DND-41 (cell line): ENCODE results near the gene KLF8.
A peak's percentile ranks its signal among the peaks of the same experiment; 100 is the strongest.

ENCODE experiments used
- ATAC-seq: fragments of 200-7000 bp; cut with Tn5 transposase; 3 replicates; pipeline ENCODE4 v1.9.1; 2021; ENCODE audit warnings: low read depth; ENCODE audit not compliant: insufficient read depth
- DNase-seq: peaks from one replicate; pipeline ENCODE4 v3.0.0-alpha.2; 2020
- H2AFZ ChIP-seq: 2 replicates; pipeline ENCODE4 v1.6.0; 2012; ENCODE audit warnings: low read depth, low read length
- H3K27ac ChIP-seq: 2 replicates; pipeline ENCODE4 v1.5.1; 2012; ENCODE audit warnings: low read length, inconsistent platforms
- H3K27me3 ChIP-seq: fragments of 200-600 bp; sonication (generic); 2 replicates; pipeline ENCODE4 v1.6.0; 2012; ENCODE audit warnings: low read length, mild to moderate bottlenecking, inconsistent platforms; ENCODE audit not compliant: insufficient read depth, poor library complexity
- H3K36me3 ChIP-seq: 2 replicates; pipeline ENCODE4 v1.5.1; 2012; ENCODE audit warnings: low read length, inconsistent platforms; ENCODE audit not compliant: insufficient read depth
- H3K4me1 ChIP-seq: 2 replicates; pipeline ENCODE4 v1.5.1; 2012; ENCODE audit warnings: mild to moderate bottlenecking, low read length; ENCODE audit not compliant: insufficient read depth
- H3K4me2 ChIP-seq: 2 replicates; pipeline ENCODE4 v1.6.0; 2012; ENCODE audit warnings: mild to moderate bottlenecking, moderate library complexity, low read length, inconsistent platforms; ENCODE audit not compliant: insufficient read depth
- H3K4me3 ChIP-seq, 2 experiments: fragments of 200-600 bp in 1 of 2; shearing (Covaris generic) in 1 of 2; 2 replicates each; pipeline ENCODE4 v1.5.1; 2012 to 2016; ENCODE audit warnings: inconsistent platforms in 2 of 2, low read length in 2 of 2, mild to moderate bottlenecking in 2 of 2, low read depth in 1 of 2, moderate library complexity in 1 of 2
- H3K79me2 ChIP-seq: 2 replicates; pipeline ENCODE4 v1.6.0; 2012; ENCODE audit warnings: low read length, inconsistent platforms; ENCODE audit not compliant: insufficient read depth
- H3K9ac ChIP-seq: 2 replicates; pipeline ENCODE4 v1.6.0; 2012; ENCODE audit warnings: low read depth, mild to moderate bottlenecking, inconsistent platforms, low read length, moderate library complexity
- H3K9me3 ChIP-seq: 2 replicates; pipeline ENCODE4 v1.5.1; 2012; ENCODE audit warnings: low read length, moderate library complexity, mild to moderate bottlenecking, inconsistent platforms; ENCODE audit not compliant: insufficient read depth, severe bottlenecking
- H4K20me1 ChIP-seq: 2 replicates; pipeline ENCODE4 v1.6.0; 2012; ENCODE audit warnings: low read length; ENCODE audit not compliant: insufficient read depth
- CTCF ChIP-seq: IDR thresholded peaks from 2 replicates; pipeline ENCODE4 v1.5.1; 2012; ENCODE audit warnings: borderline replicate concordance, low read length, moderate library complexity, mild to moderate bottlenecking; ENCODE audit not compliant: poor library complexity, severe bottlenecking; ENCODE audit errors: extremely low read depth
- EZH2 ChIP-seq: IDR thresholded peaks from 3 replicates; pipeline ENCODE4 v1.6.1; 2012; ENCODE audit warnings: borderline replicate concordance, low read depth, mild to moderate bottlenecking, moderate library complexity, low read length, inconsistent platforms; ENCODE audit not compliant: severe bottlenecking

The KLF8 gene

GRCh38 chrX:56219700-56220099 lies 12.5 kb upstream of the KLF8 start:
- no peaks in the 10 kb centered on the region for H4K20me1 ChIP-seq

GRCh38 chrX:56221101-56221500 lies 11.1 kb upstream of the KLF8 start:
- no peaks in the 10 kb centered on the region for H3K79me2 ChIP-seq
- H3K9me3 ChIP-seq = no peaks in the 10 kb centered on the region
- DNase-seq (no peak), ATAC-seq (no peak)
- no peak overlapping the region for H3K4me3 ChIP-seq
- no peaks in the 10 kb centered on the region for H3K27me3 ChIP-seq
- no peak overlapping the region for H2AFZ ChIP-seq
- H3K27ac ChIP-seq = no peak overlapping the region
- no peaks in the 10 kb centered on the region for H3K36me3 ChIP-seq
- no peaks in the 10 kb centered on the region for H3K4me1 ChIP-seq
- no peak overlapping the region for H3K9ac ChIP-seq
- TF ChIP-seq EZH2 (no peak), CTCF (no peak)
- no peaks in the 10 kb centered on the region for H4K20me1 ChIP-seq
- H3K4me2 ChIP-seq = no peak overlapping the region

More at GRCh38 chrX:56219700-56220099, 12.5 kb upstream of the KLF8 start:
- ATAC-seq (no peak), DNase-seq (no peak)
- Histone ChIP-seq H3K4me1 (no peaks in the 10 kb centered on the region), H3K9me3 (no peaks in the 10 kb centered on the region), H3K27me3 (no peaks in the 10 kb centered on the region), H3K9ac (no peak overlapping the region), H3K4me3 (no peak overlapping the region), H3K79me2 (no peaks in the 10 kb centered on the region), H3K4me2 (no peak overlapping the region), H3K36me3 (no peaks in the 10 kb centered on the region), H3K27ac (no peak overlapping the region), H2AFZ (no peak overlapping the region)
- peak; percentile 44 for TF ChIP-seq CTCF
- no peak for TF ChIP-seq EZH2

GRCh38 chrX:56222473-56223000 lies 9.6 kb upstream of the KLF8 start:
- no peaks in the 10 kb centered on the region for H3K36me3 ChIP-seq
- no peaks in the 10 kb centered on the region for H4K20me1 ChIP-seq
- TF ChIP-seq CTCF (no peak), EZH2 (no peak)
- no peaks in the 10 kb centered on the region for H3K4me1 ChIP-seq
- no peak overlapping the region for H3K4me3 ChIP-seq
- no peaks in the 10 kb centered on the region for H3K27me3 ChIP-seq
- no peak overlapping the region for H3K9ac ChIP-seq
- no peak for DNase-seq
- H3K79me2 ChIP-seq = no peaks in the 10 kb centered on the region
- no peak overlapping the region for H2AFZ ChIP-seq
- no peak overlapping the region for H3K4me2 ChIP-seq
- ATAC-seq = no peak
- no peaks in the 10 kb centered on the region for H3K9me3 ChIP-seq
- no peak overlapping the region for H3K27ac ChIP-seq

- Histone ChIP-seq H3K9me3 (no peaks in the 10 kb centered on the region), H2AFZ (no peak overlapping the region), H3K4me3 (no peak overlapping the region), H3K9ac (no peak overlapping the region), H3K4me1 (no peaks in the 10 kb centered on the region), H4K20me1 (no peaks in the 10 kb centered on the region), H3K36me3 (no peaks in the 10 kb centered on the region), H3K27me3 (no peaks in the 10 kb centered on the region), H3K27ac (no peak overlapping the region), H3K79me2 (no peaks in the 10 kb centered on the region), H3K4me2 (no peak overlapping the region)
- ATAC-seq = no peak
- DNase-seq = no peak
- TF ChIP-seq EZH2 = no peak
- no peak for TF ChIP-seq CTCF
Observed at GRCh38 chrX:56226980-56227379, 5.2 kb upstream of the KLF8 start.
